HG03039 (cell line): ENCODE data around the gene DNAJC1.

Source experiments
- ATAC-seq: cut with Tn5 transposase; IDR thresholded peaks from one replicate; pipeline ENCODE4 v1.9.1; 2021; ENCODE audit warnings: mild to moderate bottlenecking, moderate library complexity; ENCODE audit not compliant: unreplicated experiment

DNAJC1 gene

DNA sequence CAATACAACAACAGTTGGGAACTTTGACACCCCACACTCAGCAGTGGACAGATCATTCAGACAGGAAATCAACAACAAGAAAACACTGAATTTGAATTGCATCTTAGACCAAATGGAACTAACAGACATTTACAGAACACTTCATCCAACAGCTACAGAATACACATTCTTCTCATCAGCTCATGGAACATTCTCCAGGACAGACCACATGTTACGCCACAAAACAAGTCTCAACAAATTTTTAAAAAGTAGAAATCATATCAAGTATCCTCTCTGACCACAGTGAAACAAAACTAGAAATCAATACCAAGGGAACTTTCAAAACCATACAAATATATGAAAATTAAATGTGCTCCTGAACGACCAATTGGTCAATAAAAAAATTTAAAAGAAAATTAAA lies 212.3 kb downstream of the DNAJC1 start:
- ATAC-seq = no peak

GRCh38 chr10:21776883-21777282 lies 226.6 kb downstream of the DNAJC1 start:
- ATAC-seq = no peak

DNA sequence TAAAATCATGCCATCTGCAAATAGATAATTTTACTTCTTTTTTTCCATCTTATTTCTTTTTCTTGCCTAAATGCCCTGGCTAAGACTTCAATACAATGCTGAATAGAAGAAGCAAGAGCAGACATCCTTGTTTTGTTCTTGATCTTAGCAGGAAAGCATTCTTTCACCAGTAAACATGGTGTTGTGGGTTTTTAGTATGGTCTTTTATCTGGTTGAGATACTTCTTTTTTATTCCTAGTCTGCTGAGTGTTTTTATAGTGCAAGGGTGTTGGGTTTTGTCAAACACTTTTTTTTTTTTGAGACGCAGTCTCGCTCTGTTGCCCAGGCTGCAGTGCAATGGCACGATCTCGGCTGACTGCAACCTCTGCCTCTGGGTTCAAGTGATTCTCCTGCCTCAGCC lies 232.3 kb downstream of the DNAJC1 start:
- no peak for ATAC-seq

- ATAC-seq = no peak
These were observed 234.5 kb downstream of the DNAJC1 start for GRCh38 chr10:21769041-21769440.

- no peak for ATAC-seq
These were observed 238.9 kb downstream of the DNAJC1 start for GRCh38 chr10:21764466-21765189.

GRCh38 chr10:21760332-21760731 lies 243.2 kb downstream of the DNAJC1 start:
- no peak for ATAC-seq

GRCh38 chr10:21759232-21759631 lies 244.3 kb downstream of the DNAJC1 start:
- no peak for ATAC-seq

GRCh38 chr10:21758696-21759095 lies 244.8 kb downstream of the DNAJC1 start:
- no peak for ATAC-seq

- ATAC-seq = no peak
These were observed 245.3 kb downstream of the DNAJC1 start for GRCh38 chr10:21758239-21758638.

DNA sequence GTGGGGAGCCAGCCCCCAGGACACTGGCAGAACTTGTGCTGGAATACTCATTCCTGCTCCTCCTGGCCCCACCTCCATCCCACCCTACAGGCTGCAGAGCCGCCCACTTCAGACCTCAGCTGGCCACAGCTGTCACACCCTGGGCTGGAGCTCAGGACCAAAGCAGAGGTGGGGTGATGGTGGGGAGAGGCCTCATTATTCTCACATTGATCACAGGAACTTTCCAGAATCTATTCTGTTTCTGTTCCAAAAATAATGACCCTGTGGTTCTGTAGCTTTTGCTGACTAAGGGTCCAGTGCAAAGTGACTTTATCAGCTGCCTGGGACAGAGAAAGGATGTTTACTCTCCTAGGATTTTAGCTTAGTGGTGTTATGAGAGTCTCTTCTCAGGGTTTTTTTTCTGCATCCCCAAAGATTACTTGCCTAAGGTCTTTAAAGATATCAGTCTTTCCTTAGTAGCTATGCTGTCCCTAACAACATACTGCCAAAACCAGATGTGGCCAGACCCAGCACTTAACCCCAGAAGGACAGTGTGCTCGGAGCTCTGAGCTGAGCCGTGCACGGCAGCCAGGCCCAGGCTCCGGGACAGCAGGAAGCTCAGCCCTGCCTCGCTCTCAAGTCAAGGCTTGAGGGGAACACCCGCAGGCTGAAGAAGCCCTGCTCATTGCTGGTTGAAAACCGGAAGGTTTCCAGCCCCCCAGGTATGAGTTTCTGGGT lies 246.2 kb downstream of the DNAJC1 start:
- no peak for ATAC-seq

DNA sequence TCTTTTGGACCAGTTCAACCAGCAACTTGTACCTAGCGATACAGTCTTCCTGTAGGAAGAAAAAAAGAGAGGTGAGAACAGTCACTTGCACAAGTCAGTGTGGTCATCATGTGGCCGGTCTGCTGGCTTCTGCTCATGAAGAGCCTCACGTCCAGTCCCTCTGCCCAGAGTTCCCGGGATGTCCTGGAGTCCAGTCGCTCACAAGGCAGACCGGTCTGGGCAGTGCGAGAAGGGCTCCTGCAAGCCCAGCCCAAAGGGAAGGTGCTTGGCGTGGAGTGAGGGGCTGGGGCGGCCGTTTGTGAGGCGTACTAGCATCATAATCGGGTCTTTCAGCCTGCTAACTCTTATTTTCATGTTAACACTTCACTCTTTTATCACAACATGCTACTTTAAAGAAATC lies 246.8 kb downstream of the DNAJC1 start:
- no peak for ATAC-seq

DNA sequence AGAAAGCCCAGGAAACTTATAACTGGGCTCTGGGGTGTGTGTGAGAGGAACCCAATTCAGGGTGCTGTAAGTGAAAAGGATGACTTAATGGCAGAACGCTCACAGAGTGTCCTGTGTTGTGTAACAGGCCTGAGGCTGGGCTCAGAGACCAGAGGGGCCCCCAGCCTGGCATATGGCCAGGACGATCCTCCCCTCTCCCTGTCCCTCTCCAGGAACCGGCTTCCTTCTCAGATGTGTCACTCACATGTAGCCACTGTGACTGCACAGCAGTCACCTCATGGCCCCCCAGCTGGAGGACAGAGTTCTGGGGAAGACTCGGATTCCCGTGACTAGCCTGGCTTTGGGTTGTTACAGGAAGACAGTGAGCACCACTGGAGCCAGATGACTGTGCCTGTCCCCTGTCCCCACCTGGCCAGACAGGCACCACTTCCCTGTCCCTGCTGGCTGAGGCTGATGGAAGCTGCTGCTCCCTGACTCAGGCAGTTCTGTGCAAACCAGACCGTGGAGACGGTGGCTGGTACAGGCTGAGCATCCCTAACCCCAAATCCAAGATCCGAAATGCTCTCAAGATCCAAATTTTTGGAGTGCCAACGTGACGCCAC lies 249.0 kb downstream of the DNAJC1 start:
- ATAC-seq = no peak

DNA sequence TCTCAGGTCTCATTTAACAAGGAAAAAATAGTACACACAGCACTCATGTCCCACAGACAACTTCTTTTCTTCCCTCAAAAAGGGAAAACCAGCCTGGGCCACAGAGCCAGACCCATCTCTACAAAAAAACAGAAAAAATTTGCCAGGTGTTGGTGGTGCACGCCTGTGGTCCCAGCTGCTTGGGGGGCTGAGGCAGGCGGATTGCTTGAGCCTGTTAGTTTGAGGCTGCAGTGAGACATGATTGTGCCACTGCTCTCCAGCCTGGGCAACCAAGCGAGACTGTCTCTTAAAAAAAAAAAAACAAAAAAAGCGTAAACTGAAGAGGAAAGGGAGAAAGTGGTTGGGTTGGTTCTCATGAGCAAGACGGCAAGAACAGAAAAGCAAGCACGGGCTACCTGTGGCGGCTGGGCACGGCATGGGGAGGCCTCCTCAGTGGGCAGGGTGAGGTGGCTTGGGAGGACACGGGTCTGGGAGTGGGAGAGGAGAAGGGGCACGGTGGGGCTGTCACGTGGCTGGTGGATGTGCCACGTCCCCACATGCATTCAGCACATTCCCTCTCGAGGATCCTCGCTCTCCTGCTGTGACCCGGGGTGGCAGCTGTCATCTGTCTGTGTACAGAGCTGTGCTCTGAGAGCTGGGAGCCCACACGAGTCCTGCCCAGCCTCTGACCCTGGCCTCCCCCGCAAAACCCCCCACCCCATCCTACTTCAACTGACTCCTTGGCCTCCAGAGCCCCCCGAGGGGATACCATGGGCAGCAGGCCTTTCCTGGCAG lies 249.8 kb downstream of the DNAJC1 start:
- ATAC-seq = no peak

DNA sequence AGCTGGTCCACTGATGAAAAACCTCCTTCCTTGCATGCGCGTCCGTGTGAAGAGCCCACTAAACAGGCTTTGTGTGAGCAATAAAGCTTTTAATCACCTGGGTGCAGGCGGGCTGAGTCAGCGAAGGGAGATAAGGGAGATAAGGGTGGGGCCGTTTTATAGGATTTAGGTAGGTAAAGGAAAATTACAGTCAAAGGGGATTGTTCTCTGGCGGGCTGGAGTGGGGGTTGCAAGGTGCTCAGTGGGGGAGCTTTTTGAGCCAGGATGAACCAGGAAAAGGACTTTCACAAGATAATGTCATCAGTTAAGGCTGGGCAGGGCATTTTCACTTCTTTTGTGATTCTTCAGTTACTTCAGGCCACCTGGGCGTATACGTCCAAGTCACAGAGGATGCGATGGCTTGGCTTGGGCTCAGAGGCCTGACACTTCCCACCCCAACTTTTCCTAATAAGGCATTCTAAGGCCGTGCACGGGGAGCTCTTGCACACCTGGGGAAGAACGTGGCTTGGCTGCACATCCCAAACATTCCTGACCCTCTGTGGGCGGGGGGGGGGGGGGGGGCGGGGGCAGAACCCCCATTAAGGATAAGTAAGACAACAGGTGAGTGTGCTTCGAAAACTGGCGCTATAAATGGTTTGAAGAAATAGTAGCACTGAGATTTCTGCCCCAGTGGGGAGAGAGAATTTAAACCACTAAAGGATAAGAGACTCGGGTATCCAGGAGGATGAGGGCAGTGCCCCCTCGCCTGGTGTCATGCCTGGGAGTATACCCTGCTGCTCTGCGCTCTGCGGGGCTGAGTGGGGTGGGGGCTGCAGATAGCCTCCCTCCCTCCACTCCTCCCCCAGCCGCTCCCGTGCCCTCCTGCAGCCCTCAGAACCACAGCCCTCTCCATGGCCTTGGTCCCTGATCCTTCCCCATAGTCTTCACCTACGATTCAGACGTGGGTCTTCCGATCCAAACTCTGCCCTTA lies 251.9 kb downstream of the DNAJC1 start:
- ATAC-seq = no peak

- no peak for ATAC-seq
These were observed 253.1 kb downstream of the DNAJC1 start for GRCh38 chr10:21750424-21750823.

- ATAC-seq = no peak
These were observed 253.7 kb downstream of the DNAJC1 start for GRCh38 chr10:21749788-21750187.

GRCh38 chr10:21747809-21748208 lies 255.7 kb downstream of the DNAJC1 start:
- ATAC-seq = no peak

DNA sequence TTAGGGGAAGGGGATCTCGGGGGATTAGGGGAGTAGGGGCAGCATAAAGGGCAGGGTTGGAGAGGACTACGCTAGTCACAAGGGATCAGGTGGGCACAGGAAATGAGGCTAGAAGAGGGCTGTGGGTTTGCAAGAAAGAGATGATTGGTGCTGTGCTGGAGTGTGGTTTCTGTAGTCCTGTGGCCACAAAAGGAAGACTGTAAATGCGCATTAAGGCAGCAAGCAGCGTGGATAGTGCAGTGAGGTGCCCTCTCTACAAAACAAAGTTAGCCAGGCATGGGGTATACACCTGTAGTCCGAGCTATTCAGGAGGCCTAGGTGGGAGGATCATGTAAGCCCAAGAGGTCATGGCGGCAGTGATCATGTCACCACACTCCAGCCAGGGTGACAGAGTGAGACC lies 257.4 kb downstream of the DNAJC1 start:
- no peak for ATAC-seq

DNA sequence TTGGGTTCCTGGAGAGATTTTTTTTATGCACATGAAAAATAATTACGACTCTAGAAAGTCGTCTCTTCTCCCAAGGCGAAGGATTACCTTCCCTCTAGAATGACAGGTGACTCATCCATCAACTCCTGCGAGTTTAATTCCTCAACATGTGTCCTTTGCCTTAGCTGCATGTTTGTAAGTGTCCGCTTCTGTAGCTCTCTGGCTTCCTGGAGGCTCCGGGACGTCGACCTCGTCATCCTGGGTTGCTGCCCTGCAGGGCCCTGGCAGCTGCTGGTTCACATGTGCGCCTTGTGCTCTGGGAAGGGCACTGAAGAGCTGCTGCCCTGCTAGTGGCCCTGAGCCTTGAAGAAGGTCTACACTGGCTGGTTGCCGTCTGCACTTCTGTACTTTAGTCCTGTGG lies 259.3 kb downstream of the DNAJC1 start:
- ATAC-seq = no peak

DNA sequence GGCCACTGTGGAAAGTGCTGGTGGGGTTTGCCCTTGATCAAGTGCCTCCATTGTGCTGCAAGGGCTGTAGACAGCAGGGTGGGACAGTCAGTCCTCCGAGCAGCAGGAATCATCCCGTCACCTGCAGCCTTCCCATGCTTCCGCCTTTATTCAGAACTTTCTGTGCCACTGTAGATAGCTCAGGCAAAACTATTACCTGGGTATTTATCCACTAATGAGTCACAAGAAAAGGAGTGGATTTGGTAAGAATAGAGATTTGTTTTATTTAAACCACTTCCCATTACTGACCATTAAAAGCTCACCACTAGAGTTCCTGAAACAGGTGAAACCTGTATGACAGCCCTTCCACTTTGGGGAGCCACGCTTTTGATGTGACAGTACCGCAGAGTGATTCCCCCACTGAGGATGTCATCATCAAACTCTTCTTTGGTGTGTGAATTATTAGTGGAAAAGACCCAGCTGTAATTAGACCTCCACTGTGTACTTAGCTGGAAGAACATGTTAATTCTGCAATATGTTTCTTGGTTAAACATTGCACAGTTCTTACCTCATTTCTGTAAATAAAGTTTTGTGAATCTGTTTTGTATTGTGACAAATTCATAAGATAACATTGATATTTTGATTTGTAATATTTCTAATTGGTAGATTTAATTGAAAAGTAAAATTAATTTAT lies 260.7 kb downstream of the DNAJC1 start:
- ATAC-seq = no peak
